ENCODE data around the gene POLD4. TPM values are rescaled to one million over a fixed set of nuclear protein-coding genes. Genes with fewer than 3 reads are reported as not detected.
A peak's percentile ranks its signal among the peaks of the same experiment; 100 is the strongest.

POLD4 gene
- total RNA-seq, 2 experiments from 2014 or later: 62.0 to 67.4 TPM

GRCh38 chr11:67369801-67370284 is 16.5 kb upstream of the POLD4 start:
- Mint-ChIP-seq H3K27ac (no peak overlapping the region), H3K4me1 (ENCODE audit: low read depth) (peaks cover 60% of the 10 kb centered on the region), H3K9me3 (no peaks in the 10 kb centered on the region), H3K36me3 (no peaks in the 10 kb centered on the region), H3K27me3 (peaks cover 8% of the 10 kb centered on the region), H3K4me3 (no peak overlapping the region)
- DNase-seq: no peak
- intact Hi-C loops (cut with micrococcal nuclease): no loop called here
- POLR2A ChIA-PET: interaction anchor here (0.7 to 1.4 kb wide), 3 partner anchors 17 to 22 kb away, joined by 3 to 4 read pairs (median 3); partner anchors contain the start of genes POLD4 and RAD9A
- CTCF ChIA-PET: interaction anchor here (1.0 to 21.4 kb wide), 7 partner anchors 13 to 106 kb away, joined by 3 to 995 read pairs (median 16); partner anchors contain the start of genes POLD4 and RAD9A

- POLR2A ChIA-PET: no interaction called here
- Mint-ChIP-seq H3K4me3 (no peak overlapping the region), H3K36me3 (no peaks in the 10 kb centered on the region), H3K27ac (no peak overlapping the region), H3K27me3 (peaks cover 8% of the 10 kb centered on the region), H3K9me3 (no peaks in the 10 kb centered on the region), H3K4me1 (ENCODE audit: low read depth) (peaks cover 60% of the 10 kb centered on the region)
- CTCF ChIA-PET: interaction anchor here (1.0 to 21.4 kb wide), 5 partner anchors 13 to 97 kb away, joined by 3 to 995 read pairs (median 18); partner anchors contain the start of genes POLD4 and RAD9A
- no peak for DNase-seq
- intact Hi-C loops (cut with micrococcal nuclease): no loop called here
These were observed 15.9 kb upstream of the POLD4 start for GRCh38 chr11:67369275-67369674.

DNA sequence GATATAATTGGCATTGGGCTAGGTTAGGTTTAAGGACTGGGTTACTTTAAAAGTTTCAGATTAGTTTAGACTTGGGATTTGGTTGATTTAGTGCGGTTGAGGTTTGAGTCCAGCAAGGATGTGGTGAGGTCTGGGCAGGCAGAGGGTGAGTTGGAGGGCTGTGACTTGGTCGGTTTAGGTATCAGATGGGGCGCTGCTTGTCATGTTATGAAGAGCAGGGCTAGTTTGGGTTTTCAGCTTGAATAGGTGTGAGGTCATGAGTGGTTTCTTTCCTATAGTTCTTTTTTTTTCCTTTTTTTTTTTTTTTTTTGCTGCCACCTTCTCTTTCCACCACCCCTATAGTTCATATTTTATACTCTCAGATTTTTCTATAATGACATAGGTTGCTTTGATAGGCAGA is 15.3 kb upstream of the POLD4 start:
- Mint-ChIP-seq H3K4me1 (ENCODE audit: low read depth) (peaks cover 60% of the 10 kb centered on the region), H3K27ac (peak overlapping the region; percentile 31), H3K9me3 (no peaks in the 10 kb centered on the region), H3K27me3 (peaks cover 4% of the 10 kb centered on the region), H3K4me3 (no peak overlapping the region), H3K36me3 (no peaks in the 10 kb centered on the region)
- intact Hi-C loops (cut with micrococcal nuclease): no loop called here
- ChIA-PET CTCF (interaction anchor here (2.8 to 21.4 kb wide), 3 partner anchors 12 to 22 kb away, joined by 18 to 995 read pairs (median 106); partner anchors contain the start of gene POLD4), POLR2A (no interaction called here)
- peak; percentile 68 for DNase-seq

GRCh38 chr11:67367761-67368227 is 14.4 kb upstream of the POLD4 start:
- Mint-ChIP-seq H3K4me3 (no peak overlapping the region), H3K36me3 (no peaks in the 10 kb centered on the region), H3K9me3 (no peaks in the 10 kb centered on the region), H3K27me3 (peaks cover 4% of the 10 kb centered on the region), H3K4me1 (ENCODE audit: low read depth) (peaks cover 61% of the 10 kb centered on the region), H3K27ac (no peak overlapping the region)
- POLR2A ChIA-PET: no interaction called here
- CTCF ChIA-PET: interaction anchor here (1.1 to 8.5 kb wide), 3 partner anchors 11 to 17 kb away, joined by 3 to 106 read pairs (median 15); no protein-coding TSS in a partner anchor
- intact Hi-C loops (cut with micrococcal nuclease): no loop called here
- no peak for DNase-seq

- H3K27me3 Mint-ChIP-seq: peaks cover 4% of the 10 kb centered on the region
- POLR2A ChIA-PET: no interaction called here
- no peak overlapping the region for H3K4me3 Mint-ChIP-seq
- no peak overlapping the region for H3K27ac Mint-ChIP-seq
- H3K9me3 Mint-ChIP-seq: no peaks in the 10 kb centered on the region
- no peaks in the 10 kb centered on the region for H3K36me3 Mint-ChIP-seq
- intact Hi-C loops (cut with micrococcal nuclease): no loop called here
- no peak for DNase-seq
- H3K4me1 Mint-ChIP-seq (ENCODE audit: low read depth): peaks cover 61% of the 10 kb centered on the region
- CTCF ChIA-PET: interaction anchor here (1.1 to 8.5 kb wide), 3 partner anchors 10 to 17 kb away, joined by 3 to 106 read pairs (median 15); no protein-coding TSS in a partner anchor
These were observed 13.8 kb upstream of the POLD4 start for GRCh38 chr11:67366961-67367760.

DNA sequence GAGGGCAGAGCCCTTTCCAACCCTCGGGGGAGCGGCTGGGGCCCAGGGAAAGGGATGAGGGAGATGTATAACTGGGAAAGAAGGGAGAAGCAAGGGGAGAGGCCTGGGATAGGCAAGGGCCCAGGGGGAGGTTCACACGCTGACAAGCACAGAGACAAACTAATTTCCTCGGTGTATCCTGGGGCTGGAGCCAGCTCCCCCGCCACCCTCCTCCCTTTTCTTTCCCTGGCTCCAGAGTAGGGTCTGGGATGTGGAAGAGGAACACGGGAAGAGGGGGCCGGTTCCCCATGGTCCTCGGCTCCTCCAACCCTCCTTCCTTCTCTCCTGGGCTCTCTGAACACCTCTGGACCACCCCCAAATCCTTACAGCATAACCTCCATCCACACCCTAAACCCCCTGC is 13.2 kb upstream of the POLD4 start:
- no peak overlapping the region for H3K4me3 Mint-ChIP-seq
- intact Hi-C loops (cut with micrococcal nuclease): no loop called here
- POLR2A ChIA-PET: no interaction called here
- H3K36me3 Mint-ChIP-seq: no peaks in the 10 kb centered on the region
- no peak overlapping the region for H3K27ac Mint-ChIP-seq
- CTCF ChIA-PET: interaction anchor here (2.2 to 4.1 kb wide), 2 partner anchors 10 to 15 kb away, joined by 11 to 15 read pairs; no protein-coding TSS in a partner anchor
- H3K9me3 Mint-ChIP-seq: no peaks in the 10 kb centered on the region
- peaks cover 57% of the 10 kb centered on the region for H3K4me1 Mint-ChIP-seq (ENCODE audit: low read depth)
- DNase-seq: no peak
- H3K27me3 Mint-ChIP-seq: no peaks in the 10 kb centered on the region

DNA sequence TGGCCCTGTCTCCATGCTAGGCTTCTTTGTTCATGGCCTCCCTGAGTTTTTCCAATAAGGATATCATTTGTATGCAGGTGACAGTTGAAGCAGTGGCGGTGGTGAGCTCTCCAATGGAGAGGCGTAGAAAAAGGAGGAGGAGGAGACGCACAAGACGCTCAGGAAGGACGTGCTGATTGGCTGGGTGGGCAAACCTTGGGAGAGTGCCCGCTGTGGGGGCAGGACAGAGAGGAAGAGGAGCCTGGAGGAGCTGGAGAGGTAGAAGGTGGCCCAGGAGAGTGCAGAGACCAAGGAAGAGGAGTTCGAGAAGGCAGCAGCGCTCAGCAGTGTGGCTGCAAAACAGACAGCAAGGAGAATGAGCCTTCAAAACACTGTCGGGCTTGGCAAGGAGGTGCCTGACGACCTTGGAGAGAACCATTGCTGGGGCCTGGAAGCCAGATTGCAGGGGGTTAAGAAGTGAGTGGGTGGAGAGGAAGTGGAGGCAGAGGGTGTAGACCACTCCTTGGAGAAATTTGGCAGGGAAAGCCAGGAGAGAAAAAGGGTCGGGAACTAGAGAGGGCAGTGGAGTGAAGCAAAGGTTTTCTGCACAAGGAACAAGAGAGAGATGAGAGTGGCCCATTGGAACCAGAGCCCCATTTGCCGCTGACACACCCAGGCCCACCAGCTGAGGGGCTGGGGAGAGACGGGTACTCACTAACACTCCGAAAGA is 12.5 kb upstream of the POLD4 start:
- Mint-ChIP-seq H3K36me3 (no peaks in the 10 kb centered on the region), H3K4me3 (no peak overlapping the region), H3K27ac (no peak overlapping the region), H3K9me3 (no peaks in the 10 kb centered on the region), H3K27me3 (no peaks in the 10 kb centered on the region), H3K4me1 (ENCODE audit: low read depth) (peaks cover 51% of the 10 kb centered on the region)
- intact Hi-C loops (cut with micrococcal nuclease): no loop called here
- ChIA-PET POLR2A (no interaction called here), CTCF (interaction anchor here (0.8 to 4.1 kb wide), 4 partner anchors 10 to 17 kb away, joined by 3 to 15 read pairs (median 8); no protein-coding TSS in a partner anchor)
- no peak for DNase-seq

- Mint-ChIP-seq H3K4me3 (no peak overlapping the region), H3K9me3 (no peaks in the 10 kb centered on the region), H3K27ac (no peak overlapping the region), H3K27me3 (no peaks in the 10 kb centered on the region), H3K4me1 (ENCODE audit: low read depth) (peaks cover 45% of the 10 kb centered on the region), H3K36me3 (no peaks in the 10 kb centered on the region)
- no peak for DNase-seq
- ChIA-PET POLR2A (interaction anchor here (0.7 kb wide), 1 partner anchor 11 kb away, joined by 3 read pairs; no protein-coding TSS in a partner anchor), CTCF (interaction anchor here (0.8 to 4.1 kb wide), 4 partner anchors 9 to 18 kb away, joined by 3 to 15 read pairs (median 8); no protein-coding TSS in a partner anchor)
- intact Hi-C loops (cut with micrococcal nuclease): no loop called here
These were observed 11.7 kb upstream of the POLD4 start for GRCh38 chr11:67364783-67365722.

GRCh38 chr11:67364169-67364568 is 10.8 kb upstream of the POLD4 start:
- H3K4me3 Mint-ChIP-seq: no peak overlapping the region
- no peak overlapping the region for H3K27ac Mint-ChIP-seq
- H3K9me3 Mint-ChIP-seq: no peaks in the 10 kb centered on the region
- intact Hi-C loops (cut with micrococcal nuclease): no loop called here
- H3K27me3 Mint-ChIP-seq: no peaks in the 10 kb centered on the region
- CTCF ChIA-PET: interaction anchor here (1.0 to 16.1 kb wide), 5 partner anchors 8 to 100 kb away, joined by 3 to 995 read pairs (median 15); partner anchors contain the start of gene CLCF1
- POLR2A ChIA-PET: no interaction called here
- no peaks in the 10 kb centered on the region for H3K36me3 Mint-ChIP-seq
- H3K4me1 Mint-ChIP-seq (ENCODE audit: low read depth): peaks cover 37% of the 10 kb centered on the region
- no peak for DNase-seq

DNA sequence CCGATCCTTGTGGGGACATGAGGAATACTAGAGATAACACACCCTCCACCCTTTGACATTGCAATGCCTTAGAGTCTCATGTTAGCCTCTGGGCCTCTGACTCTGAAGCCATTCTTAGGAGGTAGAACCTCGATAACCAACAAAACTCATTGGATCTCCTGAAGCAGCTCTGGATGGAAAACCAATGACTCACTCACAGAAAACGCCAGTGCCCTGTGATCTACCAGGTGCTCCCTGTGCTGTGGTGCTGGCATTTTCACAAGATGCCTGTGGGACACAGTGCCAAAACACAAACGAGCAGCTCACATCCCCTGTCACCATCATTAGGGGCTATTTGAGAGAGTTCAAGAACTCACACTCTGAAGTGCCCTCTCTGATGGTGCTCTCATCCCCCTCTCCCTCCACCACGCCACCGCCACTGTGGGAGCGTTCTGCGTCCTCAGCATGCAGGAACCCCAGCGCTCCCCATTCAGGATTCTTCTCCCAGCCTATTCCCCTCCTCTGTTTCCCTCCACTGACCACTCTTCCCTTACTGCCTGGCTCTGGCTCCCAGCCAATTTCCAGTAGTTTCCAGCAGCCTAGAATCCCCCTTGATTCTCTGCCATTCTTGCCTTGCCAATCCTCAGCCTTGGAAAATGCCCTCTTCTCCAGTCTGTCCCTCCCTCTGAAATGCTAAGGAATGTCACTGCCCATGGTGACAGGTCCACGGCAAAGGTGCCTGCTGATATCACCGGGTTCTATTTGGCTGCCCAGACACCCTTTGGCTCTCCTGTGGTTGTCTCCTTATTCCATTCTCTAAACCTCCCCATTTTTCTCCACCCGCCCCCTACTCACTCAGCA is 4.7 kb upstream of the POLD4 start:
- Mint-ChIP-seq H3K27me3 (no peaks in the 10 kb centered on the region), H3K36me3 (no peaks in the 10 kb centered on the region), H3K4me1 (ENCODE audit: low read depth) (peaks cover 28% of the 10 kb centered on the region), H3K27ac (no peak overlapping the region), H3K9me3 (no peaks in the 10 kb centered on the region), H3K4me3 (no peak overlapping the region)
- no peak for DNase-seq
- intact Hi-C loops (cut with micrococcal nuclease): loop anchor here (1.0 to 10.0 kb wide), 3 partner anchors 15 to 403 kb away; partner anchors contain the start of genes CLCF1 and PC
- ChIA-PET POLR2A (interaction anchor here (3.5 kb wide), 1 partner anchor 24 kb away, joined by 12 read pairs; no protein-coding TSS in a partner anchor), CTCF (interaction anchor here (0.6 to 16.1 kb wide), 7 partner anchors 13 to 225 kb away, joined by 3 to 995 read pairs (median 3); partner anchors contain the start of genes CLCF1, GSTP1 and RPS6KB2)

All from activated CD4-positive, alpha-beta memory T cell treated with anti-CD3 and anti-CD28 coated beads for 36 hours (primary cell).